ENCODE measurements around the gene FBXO34.
"Not testable (repeated sequence)": the region's sequence is repeated elsewhere in the genome, so short reads cannot be mapped to it uniquely, and the experiment has no call there.

FBXO34 gene

DNA sequence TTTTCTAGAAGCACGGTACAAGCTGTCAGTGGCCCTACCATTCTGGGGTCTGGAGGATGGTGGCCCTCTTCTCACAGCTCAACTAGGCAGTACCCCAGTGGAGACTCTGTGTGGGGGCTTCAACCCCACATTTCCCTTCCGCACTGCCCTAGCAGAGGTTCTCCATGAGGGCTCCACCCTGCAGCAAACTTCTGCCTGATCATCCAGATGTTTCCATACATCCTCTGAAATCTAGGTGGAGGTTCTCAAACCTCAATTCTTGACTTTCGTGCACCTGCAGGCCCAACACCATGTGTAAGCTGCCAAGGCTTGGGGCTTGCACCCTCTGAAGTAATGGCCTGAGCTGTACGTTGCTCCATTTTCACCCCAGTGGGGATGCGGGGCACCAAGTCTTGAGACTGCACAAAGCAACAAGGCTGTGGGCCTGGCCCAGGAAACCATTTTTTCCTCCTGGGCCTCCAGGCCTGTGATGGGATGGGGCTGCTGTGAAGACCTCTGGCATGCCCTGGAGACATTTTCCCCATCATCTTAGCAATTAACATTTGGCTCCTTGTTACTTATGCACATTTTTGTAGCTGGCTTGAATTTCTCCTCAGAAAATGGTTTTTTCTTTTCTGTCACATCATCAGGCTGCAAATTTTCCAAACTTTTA, 41.3 kb downstream of the FBXO34 start:
- DNase-seq: not testable (repeated sequence)

- DNase-seq: no peak
These were observed 42.3 kb downstream of the FBXO34 start for GRCh38 chr14:55313480-55313879.

GRCh38 chr14:55314449-55314848, 43.2 kb downstream of the FBXO34 start:
- DNase-seq: no peak

DNA sequence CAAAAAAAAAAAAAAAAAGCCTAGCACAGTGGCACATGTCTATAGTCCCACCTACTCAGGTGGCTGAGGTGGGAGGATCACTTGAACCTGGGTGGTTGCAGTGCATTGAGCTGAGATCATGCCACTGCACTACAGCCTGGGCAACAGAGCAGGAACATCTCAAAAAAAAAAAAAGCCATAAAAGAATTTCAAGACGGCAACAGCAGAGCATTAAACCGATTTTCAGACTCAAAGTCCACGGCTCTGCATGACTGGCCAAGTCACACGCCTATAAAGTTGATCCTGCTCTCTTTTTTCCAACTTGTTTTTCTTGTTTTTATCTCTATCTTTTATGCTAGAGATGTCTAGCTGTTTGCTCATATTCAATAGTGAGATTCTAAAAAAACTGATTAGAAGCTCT, 45.3 kb downstream of the FBXO34 start:
- DNase-seq: no peak

GRCh38 chr14:55317542-55318306, 46.5 kb downstream of the FBXO34 start:
- DNase-seq: no peak

DNA sequence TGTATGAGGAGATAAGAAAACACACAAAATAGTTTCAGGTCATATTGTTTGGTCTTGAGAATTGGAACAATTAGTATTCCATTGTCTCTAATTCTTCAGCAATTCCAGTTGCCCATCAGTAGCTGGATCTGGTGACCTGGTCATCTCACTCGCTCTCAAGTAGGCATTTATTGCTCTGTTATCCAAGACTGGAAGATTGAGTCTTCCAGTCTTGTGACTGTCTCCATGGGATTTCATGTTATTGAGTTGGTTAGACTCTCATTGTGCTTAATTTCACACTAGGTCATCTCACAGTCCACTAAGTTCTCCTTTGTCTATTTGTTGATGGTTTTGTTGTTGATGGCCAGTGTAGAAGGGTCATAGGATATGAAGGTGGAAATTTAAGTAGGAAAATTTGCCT, 47.5 kb downstream of the FBXO34 start:
- DNase-seq: no peak

DNA sequence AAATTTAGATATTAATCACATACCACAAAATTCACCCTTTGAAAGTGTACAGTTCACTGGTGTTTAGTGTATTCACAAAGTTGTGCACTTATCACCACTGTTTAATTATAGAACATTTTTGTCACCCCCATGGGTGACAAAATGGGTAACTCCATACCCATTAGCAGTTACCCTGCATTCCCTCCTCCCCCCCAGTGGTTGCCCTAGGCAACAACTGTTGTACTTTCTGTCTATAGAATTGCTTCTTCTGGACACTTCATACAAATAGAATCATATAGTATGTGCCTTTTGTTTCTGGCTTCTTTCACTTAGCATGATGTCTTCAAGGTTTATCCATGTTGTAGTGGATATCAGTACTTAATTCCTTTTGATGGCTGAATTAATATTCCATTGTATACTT, 52.7 kb downstream of the FBXO34 start:
- DNase-seq: no peak

GRCh38 chr14:55324812-55325211, 53.6 kb downstream of the FBXO34 start:
- DNase-seq: no peak

DNA sequence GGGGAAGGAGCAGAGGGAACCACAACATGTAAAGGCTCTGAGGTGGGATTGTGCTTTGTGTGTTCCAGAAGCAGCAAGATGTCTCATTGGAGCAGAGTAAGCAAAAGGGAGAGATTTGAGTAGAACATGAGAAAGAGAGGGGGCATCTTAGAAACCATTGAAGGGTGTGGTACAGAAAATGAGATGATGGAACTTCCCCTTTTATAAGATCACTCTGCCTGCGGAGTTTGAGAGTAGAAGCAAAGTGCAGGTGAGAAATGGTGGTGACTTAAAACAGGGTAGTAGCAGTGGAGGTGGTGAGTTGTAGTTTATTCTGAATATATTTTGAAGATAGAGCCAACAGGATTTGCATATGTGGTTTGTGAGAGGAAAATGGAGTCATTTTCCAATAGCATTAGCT, 56.0 kb downstream of the FBXO34 start:
- DNase-seq: no peak

DNA sequence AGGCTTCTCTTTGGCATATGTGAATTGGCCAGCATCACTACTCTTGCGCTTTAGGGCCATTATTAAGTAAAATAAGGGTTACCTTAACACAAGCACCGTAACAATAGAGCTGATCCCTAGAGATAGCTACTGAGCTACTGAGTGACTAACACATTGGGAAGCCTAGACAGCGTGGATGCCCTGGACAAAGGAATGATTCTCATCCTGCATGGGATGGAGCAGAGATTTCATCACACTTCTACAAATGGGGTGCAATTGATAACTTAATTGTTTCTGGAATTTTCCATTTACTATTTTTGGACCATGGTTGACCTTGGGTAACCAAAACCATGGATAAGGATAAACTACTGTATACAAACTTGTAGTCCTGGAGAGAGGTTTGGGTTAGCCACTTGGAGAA, 57.1 kb downstream of the FBXO34 start:
- DNase-seq: no peak

DNA sequence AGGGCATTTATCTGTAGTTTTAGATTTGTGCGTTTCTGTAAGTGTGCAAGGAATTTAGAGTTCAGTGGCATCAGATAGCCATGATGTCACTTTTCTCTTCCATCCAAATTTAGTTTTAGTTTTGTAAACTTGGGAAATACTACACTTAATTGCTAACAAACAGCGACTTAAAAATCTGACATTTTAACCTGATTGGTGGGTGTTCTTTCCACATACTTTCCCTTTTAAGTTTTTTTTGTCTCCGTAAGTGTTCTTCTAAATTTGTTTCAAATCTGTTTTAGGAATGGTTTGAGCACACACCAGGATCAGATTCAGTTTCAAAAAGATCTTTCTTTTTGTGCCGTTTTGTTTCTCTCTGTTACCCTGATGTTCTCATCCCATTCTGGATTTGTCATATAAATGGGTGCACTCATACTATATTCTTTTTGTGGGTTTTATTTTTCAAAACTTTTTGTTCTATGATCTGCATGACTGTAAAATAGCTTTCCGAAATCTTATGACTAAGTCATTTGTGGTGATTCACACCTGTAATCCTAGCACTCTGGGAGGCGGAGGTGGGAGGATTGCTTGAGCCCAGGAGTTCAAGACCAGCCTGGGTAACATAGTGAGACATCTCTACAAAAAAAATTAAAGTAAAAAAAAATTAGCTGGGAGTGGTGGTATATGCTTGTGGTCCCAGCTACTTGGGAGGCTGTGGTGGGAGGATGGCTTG, 58.9 kb downstream of the FBXO34 start:
- DNase-seq: no peak

DNA sequence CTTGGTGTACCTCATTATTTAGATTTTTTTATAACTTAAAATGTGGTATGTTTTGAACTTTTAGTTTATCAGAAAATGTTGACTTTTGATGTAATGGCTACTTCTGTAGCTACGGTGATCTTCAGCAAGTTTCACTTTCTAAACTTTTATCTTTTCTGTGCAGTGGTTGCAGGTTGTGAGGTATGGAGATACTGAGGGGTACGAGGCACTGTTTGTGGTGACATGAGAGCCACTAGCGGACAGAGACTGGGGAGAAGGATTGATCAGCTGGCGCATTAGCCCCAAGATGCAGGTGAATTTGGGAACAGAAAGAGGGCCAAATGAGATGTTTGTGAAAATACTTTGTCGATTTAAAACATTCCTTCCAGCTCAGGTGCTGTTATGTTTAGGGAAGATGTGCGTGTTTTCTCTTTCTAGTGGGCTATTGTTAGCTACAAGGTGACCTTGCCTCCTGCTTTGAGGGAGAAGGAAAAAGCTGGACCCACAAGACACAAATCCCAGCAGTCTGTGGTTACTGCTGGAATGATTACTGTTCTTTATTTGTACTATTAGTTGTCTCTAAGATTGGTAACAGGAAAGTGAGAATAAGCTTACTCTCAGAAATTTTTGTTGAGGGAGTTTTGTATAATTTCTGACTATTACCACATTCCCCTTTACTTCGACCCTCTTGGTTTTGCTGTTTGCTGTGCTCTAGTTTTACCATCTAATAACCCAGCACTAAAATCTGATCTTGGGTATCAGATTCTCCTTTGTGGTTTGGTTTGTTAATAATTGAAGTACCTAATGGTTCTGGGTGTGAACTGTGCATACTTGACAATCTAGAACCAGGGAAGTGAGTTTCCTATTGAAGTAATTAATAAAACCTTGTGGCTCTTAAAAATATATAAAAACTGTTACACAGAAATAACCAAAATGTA, 61.7 kb downstream of the FBXO34 start:
- DNase-seq: no peak

DNA sequence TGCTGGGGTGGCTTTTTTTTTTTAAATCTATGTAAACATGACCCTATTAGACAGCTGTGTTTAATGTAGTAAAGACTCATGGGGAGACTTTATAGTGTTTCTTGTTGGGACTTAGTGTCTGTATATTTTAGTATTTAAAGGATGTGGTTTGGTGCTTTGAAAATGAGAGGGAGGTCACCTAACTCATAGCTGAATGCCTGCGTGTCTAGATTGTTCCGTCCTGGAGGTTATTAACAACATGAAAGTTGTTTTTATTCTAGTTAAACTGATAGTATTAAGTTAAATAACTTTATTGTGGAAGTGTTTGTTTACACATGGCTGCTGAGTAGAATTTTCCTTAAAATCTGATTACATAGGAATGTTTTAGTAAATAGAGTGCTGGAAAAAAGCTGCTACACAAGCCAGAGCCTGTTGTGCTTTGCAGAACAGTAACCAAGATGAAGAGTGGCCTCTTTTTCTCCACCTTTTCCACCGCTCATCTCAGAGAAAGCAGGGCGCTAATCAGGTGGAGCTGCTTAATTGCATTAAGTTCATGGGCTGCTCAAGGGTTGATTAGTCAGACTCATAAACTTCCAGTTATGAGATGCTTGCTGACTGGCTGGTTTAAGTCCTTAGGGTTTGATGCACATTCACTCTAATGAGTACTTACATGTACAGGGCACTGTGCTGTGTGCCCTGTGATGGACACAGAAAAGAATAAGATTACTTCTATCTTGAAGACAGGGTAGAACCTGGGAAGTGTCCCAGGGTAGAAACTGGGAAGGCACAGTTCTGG, 62.7 kb downstream of the FBXO34 start:
- DNase-seq: no peak

- no peak for DNase-seq
These were observed 64.9 kb downstream of the FBXO34 start for GRCh38 chr14:55336162-55336561.

DNA sequence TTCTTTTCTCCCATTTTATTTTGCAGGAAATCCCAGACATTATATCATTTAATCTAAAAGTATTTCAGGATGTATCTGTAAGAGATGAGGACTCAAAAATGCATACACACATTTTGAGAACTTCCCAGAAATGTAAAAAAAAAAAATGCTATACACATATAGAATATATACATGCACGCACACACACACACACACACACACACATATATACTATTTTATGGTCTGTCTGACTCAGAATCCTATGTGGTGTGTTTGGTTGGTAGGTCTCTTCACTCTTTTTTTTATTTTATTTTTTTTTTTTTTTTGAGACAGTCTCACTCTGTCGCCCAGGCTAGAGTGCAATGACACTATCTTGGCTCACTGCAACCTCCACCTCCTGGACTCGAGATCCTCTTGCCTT, 65.5 kb downstream of the FBXO34 start:
- no peak for DNase-seq

DNA sequence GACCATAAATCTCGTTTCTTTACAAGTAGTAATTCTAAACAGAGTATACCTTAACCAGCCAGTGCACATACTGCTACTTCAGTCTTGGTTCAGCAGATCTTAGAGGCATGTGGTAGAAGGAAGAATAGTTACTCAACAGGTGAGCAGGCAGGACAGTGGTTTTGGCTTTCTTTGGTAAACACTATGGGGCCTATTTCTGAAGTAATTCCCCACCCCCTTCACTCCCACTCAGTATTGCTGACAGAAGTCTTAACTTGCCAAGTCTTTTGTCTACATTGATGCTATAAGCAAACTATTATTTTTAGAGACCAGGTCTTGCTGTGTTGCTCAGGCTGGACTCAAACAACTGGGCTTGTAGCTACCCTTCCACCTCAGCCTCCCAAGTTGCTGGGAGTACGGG, 68.5 kb downstream of the FBXO34 start:
- DNase-seq: no peak

DNA sequence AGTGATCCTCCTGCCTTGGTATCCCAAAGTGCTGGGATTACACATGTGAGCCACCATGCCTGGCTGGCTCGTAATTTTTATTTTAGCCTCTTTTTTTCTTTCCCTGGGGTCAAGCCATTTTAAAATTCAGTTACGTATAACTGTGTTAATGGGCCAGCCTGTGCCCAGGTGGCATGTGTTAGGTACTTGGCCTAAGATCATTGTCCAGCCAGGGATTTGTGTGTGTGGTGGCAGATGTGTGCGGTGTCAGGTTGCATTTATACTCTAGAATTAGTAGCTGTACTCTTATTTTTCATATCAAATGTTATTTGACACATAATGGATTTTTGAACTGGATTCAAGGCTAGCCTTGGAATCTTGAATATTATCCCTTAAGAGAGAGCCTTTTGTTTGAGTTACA, 69.3 kb downstream of the FBXO34 start:
- DNase-seq: no peak

DNA sequence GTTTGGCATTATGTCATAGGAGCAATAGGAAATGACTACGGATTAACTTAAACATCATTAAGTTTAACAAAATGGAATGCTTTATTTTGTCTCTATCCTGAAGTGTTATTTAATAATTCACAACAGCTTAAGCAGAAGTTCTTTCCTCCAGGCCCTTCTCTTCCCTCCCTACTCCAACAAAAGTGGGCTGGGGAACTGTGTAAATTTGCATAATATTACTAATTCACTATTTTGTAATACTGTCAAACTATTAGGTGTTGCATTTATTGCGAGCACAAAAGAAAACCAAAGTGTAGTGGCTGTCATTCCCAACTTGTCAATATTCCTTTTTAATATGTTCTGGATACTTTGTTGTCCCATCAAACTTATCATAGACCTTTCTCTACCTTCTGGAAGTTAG, 70.6 kb downstream of the FBXO34 start:
- DNase-seq: no peak

- DNase-seq: not testable (repeated sequence)
These were observed 73.5 kb downstream of the FBXO34 start for GRCh38 chr14:55344582-55345163.

DNA sequence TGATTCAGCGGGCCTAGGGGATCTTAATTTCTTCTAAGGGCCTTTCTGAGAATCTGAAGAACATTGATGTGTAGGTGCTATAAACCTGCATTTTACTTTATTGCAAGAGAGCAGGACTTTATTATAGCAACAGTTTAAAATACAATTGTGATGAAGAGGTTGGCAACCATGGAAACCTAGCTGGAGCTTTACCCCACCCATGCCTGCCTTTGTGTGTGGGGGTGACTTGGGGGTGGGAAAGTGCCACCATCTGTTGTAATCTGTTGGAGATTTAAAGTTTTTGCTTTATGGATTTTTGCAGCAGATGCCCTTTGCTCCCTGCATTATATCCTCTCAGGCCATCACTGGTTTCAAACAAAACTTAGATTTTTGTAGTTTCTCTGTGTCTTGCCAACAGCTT, 75.8 kb downstream of the FBXO34 start:
- no peak for DNase-seq

DNA sequence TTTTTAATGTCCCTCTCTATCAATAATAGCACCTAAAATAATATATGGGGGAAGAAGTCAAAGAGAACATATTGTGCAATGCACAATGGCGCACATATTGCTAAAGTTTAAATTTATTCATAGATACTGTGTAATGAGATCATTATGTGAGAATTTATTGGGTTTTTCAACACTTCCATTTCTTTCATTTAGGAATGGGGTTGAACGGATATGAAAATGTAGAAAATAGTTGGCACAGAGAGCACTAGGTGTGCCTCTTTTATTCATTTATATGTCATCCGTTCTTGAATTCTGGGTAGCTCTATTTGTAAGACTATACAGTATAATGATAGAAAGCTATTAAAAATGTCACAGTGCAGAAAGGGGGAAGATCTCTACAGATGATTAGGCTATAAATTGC, 76.5 kb downstream of the FBXO34 start:
- no peak for DNase-seq
